Activated T-cell treated with anti-CD3 and anti-CD28 coated beads, Interleukin-2, amount 50 U/mL, for 48 hours (primary cell): ENCODE results near the gene ASS1.
"Not testable (repeated sequence)": the region's sequence is repeated elsewhere in the genome, so short reads cannot be mapped to it uniquely, and the experiment has no call there.

Experiments
- DNase-seq, 2 experiments: peaks; one replicate each; pipeline ENCODE4 v3.0.0-alpha.2; 2020

Gene ASS1

DNA sequence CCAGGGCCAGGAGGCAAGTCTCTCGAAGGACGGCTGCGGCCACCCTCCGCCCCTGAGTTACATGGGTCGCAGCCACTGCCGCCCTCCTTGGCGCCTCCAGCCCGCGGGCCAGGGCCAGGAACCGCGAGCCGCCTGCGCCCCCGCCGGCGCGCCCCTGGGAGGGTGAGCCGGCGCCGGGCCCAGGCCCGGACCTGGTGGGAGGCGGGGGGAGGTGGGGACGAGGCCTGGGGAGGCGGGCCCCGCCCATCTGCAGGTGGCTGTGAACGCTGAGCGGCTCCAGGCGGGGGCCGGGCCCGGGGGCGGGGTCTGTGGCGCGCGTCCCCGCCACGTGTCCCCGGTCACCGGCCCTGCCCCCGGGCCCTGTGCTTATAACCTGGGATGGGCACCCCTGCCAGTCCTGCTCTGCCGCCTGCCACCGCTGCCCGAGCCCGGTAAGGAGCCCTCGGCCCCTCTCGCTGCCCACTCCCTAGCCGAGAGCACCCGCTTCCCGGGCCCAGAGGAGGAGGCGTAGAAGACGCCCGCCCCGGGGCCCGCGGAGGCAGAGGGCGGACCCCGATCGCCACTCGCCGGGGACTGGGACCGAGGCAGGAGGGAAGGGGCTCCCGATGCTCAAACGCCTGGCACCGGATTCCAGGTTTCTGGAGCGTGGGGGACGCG lies at the start of gene ASS1:
ASS1 (plus strand) TSS at position 397 of the 657 bp plus-strand sequence. CDS start 7,268 bp downstream, outside the sequence.
- DNase-seq: peak; percentile 45 to 65

- no peak for DNase-seq
Observed at GRCh38 chr9:130395810-130396435, 48.8 kb upstream of the ASS1 start.

- no peak for DNase-seq
Observed at GRCh38 chr9:130396581-130396980, 48.2 kb upstream of the ASS1 start.

DNA sequence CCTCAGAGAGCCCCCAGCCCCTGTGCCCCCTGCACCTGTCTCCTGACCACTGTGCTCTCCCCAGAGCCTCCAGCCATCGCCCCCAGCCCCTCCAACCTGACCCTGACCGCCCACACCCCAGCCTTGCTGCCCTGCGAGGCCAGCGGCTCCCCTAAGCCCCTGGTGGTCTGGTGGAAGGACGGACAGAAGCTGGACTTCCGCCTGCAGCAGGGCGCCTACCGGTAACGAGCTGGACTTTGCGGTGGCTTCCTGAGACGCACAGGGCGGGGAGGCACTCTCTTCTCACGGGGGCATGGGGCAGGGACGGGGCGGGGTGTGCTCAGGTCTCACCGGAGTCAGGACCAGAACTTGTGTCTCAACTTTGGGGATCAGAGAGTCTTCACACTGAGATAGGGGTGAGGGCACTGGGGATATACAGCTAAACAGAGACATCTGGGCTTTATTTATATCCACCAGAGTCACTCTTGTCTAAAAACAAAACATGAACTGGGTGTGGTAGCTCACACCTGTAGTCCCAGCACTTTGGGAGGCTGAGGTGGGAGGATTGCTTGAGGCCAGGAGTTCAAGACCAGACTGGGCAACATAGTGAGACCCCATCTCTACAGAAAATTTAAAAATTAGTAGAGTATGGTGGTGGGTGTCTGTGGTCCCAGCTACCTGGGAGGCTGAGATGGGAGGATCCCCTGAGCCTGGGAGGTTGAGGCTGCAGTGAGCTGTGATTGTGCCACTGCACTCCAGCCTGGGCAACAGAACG lies 46.1 kb upstream of the ASS1 start:
- DNase-seq: no peak

DNA sequence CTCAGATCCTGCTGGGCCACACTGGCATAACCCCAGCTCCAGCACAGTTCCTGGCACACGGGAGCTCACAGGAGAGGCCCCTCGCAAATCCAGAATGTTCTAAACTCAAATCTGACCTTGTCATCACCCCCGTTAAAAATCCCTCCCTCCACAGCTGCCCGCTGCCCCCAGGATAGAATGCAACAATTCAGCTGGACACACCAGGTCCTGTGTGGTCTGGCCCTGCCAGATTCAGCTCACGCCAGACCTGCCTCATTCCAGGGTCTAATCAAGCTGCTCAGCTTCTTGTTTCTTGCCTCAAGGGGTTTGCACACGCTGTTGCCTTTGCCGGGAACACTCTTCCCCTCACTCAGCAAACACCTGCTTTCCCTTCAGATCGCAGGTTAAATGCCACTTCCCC lies 45.0 kb upstream of the ASS1 start:
- no peak for DNase-seq

GRCh38 chr9:130400870-130401269 lies 43.9 kb upstream of the ASS1 start:
- no peak for DNase-seq

DNA sequence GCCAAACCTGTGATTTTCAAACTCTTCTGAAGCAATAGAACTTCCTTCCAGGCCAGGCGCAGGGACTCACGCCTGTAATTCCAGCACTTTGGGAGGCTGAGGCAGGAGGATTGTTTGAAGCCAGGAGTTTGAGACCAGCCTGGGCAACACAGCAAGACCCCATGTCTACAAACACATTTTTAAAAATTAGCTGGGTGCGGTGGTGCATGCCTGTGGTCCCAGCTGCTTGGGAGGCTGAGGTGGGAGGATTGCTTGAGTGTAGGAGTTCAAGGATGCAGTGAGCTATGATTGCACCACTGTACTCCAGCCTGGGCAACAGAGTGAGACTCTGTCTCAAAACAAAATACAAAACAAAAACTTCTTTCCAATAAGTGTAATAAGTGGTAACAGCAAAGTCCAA lies 43.0 kb upstream of the ASS1 start:
- DNase-seq: not testable (repeated sequence)

DNA sequence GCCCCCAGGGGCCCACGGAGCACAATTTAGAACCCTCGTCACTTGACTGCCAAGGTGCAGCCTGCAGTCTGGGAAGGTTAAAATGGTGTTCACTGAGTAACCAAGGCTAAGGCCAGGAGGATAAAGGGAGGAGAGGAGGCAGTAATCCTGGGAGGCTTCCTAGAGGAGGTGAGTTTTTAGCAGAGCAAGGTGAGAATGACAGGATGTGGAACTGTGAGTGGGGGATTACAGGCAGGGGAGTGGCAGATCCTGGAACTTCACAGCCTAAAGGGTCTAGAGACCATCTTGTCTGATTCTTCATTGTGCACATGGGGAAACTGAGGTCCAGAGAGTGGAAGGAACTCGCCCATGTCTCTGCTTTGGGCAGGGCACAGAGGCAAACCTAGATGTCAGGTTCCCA lies 42.5 kb upstream of the ASS1 start:
- no peak for DNase-seq

- DNase-seq: no peak
Observed at GRCh38 chr9:130402645-130403440, 41.9 kb upstream of the ASS1 start.

DNA sequence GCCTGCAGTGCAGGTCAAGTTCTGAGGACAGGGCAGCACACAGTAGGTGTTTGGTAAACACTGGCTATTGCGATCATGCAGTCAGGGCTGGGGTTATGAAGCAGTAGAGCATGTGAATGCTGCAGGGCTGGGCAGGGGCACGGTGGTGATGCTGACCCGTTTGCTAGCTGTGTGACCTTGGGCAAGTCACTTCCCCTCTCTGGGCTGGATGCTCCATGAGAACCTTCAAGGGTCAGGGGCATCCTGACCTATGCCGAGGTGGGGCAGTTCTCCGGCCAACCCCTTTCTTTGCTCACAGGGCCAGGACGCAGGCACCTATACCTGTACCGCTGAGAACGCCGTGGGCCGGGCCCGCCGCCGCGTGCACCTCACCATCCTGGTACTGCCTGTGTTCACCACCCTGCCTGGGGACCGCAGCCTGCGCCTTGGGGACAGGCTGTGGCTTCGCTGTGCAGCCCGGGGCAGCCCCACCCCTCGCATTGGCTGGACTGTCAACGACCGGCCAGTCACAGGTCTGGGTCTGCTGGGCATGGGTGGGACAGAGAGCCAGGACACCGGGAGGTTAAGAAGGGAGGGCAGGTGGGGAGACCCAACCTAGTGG lies 39.0 kb upstream of the ASS1 start:
- no peak for DNase-seq

GRCh38 chr9:130406278-130406895 lies 38.4 kb upstream of the ASS1 start:
- no peak for DNase-seq

GRCh38 chr9:130407916-130408663 lies 36.7 kb upstream of the ASS1 start:
- DNase-seq: no peak

- DNase-seq: no peak
Observed at GRCh38 chr9:130408669-130409068, 36.1 kb upstream of the ASS1 start.

DNA sequence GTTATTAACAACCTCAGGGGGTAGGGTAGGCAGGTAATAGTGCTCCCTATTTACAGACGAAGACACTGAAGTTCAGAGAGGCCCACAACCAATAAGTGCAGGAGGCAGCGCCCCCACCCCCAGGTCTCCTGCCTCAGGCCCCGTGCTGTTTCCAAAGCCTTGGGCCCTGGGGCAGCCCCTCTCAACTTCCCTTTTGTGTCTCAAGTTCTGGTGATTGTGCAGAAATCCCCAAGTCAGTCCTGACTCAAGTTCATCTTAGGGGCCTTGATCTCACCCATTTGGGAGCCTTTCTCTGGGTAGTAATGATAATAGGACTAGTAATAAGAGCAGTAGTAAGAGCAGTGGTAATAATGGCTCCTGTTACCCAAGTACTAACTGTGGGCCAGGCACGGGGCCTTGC lies 35.5 kb upstream of the ASS1 start:
- no peak for DNase-seq

DNA sequence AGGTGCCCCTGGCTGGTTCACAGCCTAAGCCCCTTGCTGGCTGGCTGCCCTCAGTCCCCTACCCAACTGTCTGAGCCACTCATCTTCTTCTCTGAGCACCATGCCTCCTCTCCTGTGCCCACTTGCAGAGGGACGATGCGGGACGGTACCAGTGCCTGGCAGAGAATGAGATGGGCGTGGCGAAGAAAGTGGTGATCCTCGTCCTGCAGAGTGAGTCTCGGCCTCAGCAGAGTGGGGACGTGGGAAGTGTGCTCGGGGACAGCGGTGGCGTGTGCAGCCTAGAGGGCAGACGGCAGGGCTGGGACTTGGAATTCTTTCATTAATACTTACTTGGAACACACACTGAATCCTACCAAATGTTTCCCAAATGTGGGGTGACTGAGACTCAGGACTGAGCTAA lies 34.3 kb upstream of the ASS1 start:
- DNase-seq: no peak

DNA sequence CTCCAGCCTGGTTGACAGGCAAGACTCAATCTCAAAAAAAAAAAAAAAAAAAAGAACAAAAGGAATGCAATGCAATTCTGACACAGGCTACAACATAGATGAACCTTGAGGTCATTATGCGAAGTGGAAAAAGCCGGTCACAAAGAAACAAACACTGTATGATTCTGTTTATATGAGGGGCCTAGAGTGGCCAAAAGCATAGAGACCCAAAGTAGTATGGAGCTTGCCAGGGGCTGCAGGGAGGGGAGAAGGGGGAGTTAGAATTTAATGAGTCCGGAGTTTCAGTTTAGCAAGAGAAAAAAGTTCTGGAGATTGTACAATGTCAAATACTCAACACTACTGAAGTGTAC lies 33.2 kb upstream of the ASS1 start:
- no peak for DNase-seq

- DNase-seq: no peak
Observed at GRCh38 chr9:130414081-130414731, 30.6 kb upstream of the ASS1 start.

DNA sequence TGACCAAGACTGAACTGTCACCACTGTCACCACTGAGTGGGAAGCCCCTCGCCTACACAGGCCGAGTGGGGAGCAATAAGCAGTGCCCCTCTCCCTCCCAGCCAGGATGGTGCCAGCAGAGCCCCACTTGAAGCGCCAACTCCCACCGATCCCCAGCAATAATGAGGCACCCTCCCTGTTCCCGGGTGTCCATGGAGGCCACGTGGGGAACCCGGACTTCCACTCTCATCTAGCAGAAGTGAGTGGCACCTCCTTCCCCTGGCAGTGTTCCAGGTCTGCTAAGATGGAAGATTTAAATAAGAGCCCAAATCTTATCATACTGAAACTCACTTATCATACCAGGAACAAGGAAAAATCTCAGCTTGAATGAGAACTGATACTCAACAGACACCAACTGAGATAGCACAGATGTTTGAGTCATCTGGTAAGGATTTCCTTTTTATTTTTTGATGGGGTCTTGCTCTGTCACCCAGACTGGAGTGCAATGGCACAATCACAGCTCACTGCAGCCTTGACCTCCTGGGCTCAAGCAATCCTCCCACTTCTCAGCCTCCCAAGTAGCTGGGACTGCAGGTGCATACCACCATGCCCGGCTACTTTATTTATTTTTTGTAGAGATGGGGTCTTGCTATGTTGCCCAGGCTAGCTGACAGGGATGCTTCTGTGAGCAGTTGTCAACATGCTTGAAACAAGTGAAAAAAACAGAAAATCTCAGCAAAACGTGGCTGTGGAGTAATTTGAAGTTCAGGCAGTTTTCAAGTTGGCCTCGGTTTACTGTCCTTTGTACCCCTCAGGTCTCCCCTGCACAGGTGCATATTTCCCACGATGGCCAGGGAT lies 29.6 kb upstream of the ASS1 start:
- no peak for DNase-seq

DNA sequence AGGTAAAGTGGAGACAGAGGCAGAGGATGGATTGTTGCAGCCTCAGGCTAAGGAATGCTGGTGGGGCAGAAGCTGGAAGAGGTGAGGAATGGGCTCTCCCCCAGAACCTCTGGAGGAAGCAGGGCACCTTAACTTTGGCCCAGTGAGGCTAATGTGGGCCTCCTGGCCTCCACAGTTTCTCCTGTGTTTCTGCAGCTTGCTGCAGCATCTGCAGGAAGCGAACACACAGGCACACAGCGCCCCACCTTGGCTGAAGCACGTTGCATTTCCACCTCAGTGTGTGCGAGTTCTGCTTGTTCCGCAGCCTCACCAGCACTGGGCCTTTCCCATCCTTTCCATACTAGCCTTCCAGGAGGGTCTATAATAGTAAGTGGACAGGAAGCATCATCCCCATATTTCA lies 27.2 kb upstream of the ASS1 start:
- DNase-seq: peak in 1 of 2 experiments; percentile 19

DNA sequence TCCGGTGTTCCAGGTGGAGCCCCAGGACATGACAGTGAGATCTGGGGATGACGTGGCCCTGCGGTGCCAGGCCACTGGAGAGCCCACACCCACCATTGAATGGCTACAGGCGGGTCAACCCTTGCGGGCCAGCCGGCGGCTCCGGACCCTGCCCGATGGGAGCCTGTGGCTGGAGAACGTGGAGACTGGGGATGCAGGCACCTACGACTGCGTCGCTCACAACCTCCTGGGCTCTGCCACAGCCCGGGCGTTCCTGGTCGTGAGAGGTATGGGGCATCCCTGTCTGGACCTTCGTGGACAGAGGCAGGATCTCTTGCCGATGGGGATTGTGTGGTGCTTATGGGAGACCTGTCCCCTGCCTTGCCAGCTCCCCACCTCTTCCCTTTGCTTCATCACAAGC lies 26.0 kb upstream of the ASS1 start:
- DNase-seq: no peak
